Loucy (cell line): ENCODE measurements around the gene ANKRD9.

ENCODE experiments used
- CTCF ChIP-seq: fragments of 200-600 bp; sonication (generic); conservative IDR thresholded peaks from 2 replicates; pipeline ENCODE4 v1.5.1; 2014; ENCODE audit warnings: mild to moderate bottlenecking, antibody characterized with exemption, low read length
- EZH2phosphoT487 ChIP-seq: fragments of 200-600 bp; IDR thresholded peaks from 2 replicates; pipeline ENCODE4 v1.6.1; 2018; ENCODE audit warnings: antibody characterized with exemption, mild to moderate bottlenecking, moderate library complexity, borderline replicate concordance

GRCh38 chr14:102538602-102539543 is 29.3 kb upstream of the ANKRD9 start:
- no peak for TF ChIP-seq EZH2phosphoT487
- no peak for TF ChIP-seq CTCF
